HG03095 (cell line): ENCODE results near the gene NDUFAF2.

ENCODE experiments used
- ATAC-seq: cut with Tn5 transposase; IDR thresholded peaks from one replicate; pipeline ENCODE4 v1.9.1; 2021; ENCODE audit warnings: moderate library complexity; ENCODE audit not compliant: unreplicated experiment

Gene NDUFAF2

DNA sequence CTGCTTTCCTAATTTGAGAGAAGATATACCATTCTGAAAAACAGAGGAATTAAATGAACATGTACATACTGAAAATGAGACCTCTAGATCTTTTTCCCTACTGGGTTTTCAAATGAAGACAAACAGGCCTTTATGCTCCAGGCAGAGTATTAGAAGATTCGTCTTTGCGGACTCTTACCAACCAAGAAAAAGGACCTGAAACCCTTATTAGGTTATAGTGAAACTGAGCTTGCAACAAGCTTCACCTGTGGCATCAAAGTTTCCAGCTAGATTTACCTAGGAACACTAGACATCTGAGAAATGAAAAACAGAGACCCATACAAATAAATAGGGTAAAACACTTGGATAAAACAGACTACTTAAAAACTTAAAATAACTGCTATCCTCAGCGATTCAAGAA, 171.0 kb downstream of the NDUFAF2 start:
- ATAC-seq: no peak

DNA sequence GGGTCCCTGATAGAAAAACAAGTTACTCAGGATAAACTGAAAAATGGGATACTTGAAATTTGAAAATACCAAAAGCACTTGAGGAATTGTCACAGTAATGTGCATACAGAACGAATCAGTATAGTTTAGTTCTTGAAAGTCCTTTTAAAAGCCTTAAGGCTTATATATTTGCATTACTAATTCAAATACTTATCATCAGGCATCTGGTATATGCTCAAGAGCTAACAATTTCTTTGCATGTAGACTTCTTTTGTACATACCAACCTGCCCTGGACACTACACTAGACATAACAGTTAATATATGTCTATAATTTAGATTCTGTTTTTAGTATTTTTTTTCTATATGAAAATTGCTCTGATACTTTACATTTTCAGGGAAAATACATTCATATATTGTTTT, 174.1 kb downstream of the NDUFAF2 start:
- ATAC-seq: no peak

DNA sequence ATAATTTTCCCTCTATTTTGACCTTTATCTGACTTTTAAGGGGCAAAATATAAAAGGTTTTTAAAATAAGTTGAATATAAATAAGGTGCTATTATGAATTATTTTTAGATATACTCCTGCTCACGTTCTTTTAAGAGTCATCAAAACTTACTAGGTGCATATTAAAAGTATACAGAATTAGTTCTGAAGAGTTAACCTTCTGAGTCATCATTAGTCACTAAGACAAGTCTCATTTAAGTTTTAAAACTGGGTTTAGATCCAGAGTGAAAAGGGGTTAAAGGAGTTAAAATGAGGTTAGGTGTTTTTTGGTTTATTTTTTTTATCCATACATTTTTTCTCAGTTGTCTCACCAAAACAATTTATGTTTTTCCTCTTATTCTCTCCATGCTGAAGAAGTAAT, 175.5 kb downstream of the NDUFAF2 start:
- no peak for ATAC-seq

DNA sequence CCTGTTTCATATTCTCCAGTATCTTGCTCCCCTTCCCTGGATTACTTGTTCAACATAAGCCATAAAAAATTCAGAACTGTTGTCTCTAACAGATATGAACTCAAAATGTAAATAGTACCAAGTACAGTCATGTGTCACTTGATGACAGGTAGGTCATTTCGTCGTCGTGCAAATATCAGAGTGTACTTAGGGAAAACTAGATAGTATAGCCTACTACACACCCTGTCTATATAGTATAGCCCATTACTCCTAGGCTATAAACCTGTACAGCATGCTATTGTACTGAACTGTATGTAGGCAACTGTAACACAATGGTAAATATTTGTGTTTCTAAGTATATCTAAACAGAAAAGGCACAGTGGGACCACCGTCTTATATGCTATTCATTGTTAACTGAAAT, 178.1 kb downstream of the NDUFAF2 start:
- ATAC-seq: no peak

DNA sequence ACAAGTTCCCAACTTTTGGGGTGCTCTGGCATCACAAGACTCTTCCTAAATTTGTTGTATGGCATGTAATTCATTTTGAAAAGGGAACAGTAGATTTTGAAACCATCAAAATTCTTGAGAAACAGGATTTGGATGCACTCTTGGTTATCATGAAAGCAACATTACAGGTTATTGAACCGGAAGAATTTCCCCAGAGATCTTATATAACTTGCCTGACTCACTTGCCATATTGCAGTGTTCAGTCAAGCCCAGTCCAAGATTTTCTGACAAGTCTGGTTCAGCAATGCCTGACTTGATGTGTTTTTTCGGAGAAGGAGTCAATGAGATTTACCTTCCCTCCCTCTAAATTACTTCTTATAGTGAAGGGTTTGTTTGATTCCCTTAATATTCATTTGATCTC, 185.3 kb downstream of the NDUFAF2 start:
- ATAC-seq: no peak

DNA sequence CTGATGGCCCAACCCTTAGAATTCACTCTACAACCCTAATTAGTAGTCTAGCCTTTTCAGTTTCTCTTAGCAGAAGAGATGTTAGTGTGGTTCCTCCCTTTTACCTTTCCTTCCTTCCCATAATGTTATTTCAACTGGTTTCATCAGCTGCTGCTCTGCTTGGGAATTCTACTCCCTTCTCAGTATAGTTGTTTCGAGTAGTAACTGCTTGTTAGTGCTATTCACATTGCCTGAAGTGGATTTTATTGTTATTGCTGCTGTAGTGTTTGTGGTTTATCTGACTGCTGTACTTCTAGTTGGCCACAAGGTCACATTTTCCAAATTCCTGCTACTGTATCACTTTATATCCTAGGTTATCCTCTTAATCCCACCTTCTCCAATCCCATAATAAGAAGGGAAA, 187.6 kb downstream of the NDUFAF2 start:
- ATAC-seq: no peak

DNA sequence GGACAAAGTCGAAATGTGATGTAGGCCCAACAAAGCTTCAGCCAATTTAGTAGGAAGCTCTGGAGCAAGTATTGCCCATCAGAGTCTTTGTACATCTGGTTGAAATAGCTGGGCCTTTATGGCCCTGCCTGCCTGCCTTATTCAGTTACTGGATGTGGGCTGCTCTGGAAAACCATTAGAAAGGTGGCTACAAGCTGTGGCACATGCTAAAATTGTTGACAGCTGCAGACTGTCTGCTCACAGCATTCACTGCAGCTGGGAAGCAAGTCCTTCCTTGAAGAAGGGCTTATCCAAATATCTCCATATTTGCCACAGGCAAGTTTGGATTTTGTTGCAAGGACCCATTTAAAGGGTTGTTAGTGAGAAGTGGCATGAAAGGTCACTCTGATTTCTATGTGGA, 192.8 kb downstream of the NDUFAF2 start:
- ATAC-seq: no peak

DNA sequence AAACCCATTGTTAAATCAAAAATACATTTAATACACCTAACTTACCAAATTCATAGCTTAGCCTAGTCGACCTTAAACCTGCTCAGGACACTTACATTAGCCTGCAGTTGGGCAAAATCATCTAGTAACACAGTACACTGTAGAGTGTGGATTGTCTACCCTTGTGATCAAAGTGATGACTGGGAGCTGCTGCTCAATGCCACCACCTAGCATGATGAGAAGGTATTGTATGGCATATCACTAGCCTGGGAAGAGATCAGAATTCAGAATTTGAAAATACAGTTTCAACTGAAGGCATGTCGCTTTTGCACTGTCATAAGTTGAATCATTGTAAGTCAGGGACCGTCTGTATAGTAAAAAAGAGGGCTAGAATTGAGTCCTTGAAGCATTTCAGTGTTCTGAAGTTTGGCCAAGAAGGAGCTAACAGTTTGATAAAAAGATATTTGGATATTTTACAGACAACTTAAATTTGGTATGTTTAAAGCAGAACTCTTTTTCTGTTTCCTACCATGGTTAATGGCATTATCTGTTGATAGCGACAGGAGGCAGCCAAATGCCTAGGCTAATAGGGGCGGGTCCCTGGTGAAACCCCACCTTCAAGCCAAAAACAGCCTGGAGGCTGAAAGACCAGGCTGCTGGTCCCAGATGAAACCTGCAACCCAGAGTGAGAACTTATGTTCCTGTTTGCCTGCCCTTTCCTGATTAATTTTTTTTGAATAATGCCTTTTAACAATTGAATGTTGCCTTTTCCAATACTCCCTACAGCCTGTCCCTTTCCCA, 194.3 kb downstream of the NDUFAF2 start:
- no peak for ATAC-seq

DNA sequence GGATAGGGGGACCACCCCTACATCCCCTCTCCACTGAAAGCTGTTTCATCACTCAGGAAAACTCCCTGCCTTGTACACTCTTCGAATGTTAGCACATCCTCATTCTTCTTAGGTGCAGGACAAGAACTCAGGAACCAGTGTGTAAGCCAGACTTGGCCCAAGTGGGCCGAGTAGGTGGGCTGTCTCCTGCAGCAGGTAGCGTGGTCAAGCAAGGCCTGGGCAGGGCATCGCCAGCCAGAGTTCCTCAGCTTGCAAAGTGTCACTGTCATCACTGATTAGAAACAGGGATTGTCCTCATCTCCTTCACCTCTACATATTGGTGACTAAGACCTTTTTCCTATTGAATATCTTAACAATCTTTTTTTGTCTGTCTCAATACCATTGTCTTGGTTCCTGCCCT, 194.9 kb downstream of the NDUFAF2 start:
- no peak for ATAC-seq

DNA sequence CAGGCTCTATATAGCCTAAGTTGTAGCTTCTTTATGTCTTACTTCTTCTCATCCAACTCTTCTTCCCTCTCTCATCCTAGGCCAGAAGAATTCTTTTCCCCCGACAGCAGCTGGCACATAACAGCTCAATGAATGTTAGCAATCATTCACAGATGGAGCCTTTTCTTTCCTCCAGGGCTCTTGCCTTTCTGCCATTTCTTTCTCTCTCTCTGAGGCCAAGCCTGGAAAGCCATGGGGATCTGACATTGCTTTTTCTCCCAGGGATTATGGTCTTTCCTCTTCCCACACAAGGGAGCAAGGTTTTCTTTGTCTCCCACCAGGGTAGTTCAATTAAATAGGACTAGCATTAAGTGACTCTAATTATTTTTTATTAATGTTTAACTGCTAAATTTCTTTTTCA, 196.8 kb downstream of the NDUFAF2 start:
- ATAC-seq: no peak

DNA sequence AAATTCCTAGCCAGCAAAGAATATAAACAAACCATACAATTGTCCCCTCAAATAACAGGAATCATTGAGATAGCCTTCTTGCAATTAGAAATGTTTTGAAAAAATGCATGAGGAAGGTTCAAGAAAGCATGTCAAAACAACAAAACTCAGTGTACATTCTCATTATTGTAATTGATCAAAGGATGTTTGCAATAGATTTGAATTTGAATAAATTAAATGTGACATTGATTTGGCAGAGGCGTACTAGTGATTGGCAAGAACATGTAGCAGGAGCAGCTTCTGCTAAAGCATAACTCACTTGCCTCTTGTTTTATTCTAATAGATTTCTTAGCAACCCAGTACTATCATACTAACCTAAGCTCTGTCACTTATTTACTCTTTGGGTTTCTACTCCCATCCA, 197.4 kb downstream of the NDUFAF2 start:
- ATAC-seq: no peak

DNA sequence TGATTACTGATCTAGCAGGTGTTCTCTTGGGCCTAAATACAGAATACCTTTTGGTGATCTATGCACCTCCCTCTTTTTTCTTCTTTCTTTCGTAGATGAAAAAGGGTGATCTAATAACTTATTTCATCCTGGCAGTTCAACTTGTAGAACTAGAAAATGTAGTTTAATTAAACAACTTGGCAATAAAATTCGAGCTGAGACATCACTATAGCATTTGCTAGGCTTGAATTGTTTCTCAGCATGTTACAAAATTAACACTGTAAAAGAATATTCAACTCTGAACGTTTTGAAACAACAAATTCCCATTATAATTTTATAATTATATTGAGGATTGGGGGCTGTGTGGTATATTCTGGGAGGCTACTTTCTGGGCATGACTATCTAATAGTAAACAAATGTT, 197.8 kb downstream of the NDUFAF2 start:
- no peak for ATAC-seq

DNA sequence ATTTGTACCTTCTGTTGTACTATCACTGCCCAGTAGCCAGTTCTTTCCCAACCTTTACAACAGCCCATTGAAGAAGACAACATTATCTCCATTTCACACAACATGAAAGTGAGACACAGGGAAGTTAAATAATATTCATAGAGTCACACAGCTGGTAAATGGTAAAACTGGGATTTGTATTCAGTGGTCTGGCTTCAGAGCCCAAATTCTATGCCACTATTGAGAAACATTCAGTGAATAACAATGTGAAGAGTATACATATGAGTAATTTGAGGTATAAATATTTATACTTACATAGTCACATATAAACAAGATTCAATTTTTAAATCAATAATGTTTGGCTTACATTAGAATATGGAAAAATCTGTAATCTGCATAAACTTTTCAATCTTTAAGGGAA, 203.5 kb downstream of the NDUFAF2 start:
- no peak for ATAC-seq

DNA sequence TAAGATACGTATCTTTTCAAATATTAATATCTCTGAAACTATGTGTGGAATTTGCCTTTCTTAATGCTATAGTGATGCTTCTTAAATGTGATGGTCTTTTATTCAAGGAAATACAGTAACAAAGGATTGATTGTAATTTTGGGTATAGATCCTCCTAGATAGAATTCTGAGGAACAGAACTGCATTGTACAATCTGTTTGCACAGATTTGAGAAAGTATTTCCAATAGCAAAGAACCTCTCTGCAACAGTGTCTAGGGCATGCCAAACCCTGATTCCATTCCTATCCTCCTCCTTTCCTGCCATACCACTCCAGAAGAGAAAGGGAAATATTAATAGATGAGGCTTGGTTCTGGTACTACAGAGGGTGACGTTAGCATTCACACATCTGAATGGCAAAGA, 206.9 kb downstream of the NDUFAF2 start:
- ATAC-seq: no peak

DNA sequence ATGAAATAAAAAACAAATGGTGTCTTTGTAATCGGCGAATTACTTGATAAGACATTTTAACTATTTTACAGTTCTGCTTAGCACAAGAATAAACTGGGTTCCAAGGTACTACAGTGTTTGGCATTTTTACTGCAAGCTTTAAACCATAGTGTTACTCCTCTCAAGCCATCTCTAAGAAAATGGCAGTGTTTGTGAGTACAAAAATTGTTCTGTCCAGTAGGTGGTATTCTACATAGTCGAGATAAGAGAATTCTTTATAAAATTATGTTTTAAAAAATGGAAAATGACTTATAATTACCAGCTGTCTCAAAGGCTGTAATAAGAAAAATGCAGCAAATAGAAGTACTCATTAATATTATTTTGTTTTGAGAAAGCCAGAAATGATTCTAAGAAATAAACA, 214.1 kb downstream of the NDUFAF2 start:
- no peak for ATAC-seq

DNA sequence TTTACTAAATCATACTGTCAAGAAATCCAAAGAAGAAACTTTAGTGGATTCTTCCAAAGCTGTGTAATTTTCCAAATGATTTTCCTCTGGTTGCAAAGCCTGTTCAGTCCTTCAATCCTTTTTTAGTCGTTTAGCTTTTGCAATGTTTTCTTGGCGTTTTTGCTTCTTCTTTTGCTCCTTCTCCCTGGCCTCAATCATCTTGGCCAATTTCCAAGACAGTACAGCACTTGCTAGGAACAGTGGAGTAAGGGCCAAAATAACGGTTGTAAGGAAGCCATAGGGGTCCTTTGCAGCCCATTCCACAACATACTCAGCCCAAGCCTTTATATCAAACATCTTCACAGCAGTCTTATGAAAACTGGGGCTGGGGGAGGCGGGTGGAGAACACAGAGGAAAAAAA, 214.8 kb downstream of the NDUFAF2 start:
- no peak for ATAC-seq

DNA sequence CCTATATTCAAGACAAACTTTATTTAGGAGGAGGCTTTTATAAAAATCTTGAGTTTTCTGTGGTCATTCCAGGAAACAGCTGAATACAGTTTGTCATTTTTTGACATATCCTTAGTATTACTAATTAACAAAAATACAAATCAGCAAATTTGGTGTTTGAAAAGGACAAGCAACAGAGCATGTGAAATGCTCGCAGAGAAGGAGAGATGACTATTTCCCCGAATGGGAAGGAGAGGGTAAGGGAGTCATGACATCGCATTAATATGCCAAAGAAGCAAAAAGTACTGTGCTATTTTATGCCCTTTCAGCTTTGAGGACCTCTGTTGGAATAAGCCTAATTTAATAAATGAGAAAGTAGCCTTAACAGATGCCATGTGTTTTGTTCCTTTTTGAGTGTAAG, 215.5 kb downstream of the NDUFAF2 start:
- no peak for ATAC-seq

DNA sequence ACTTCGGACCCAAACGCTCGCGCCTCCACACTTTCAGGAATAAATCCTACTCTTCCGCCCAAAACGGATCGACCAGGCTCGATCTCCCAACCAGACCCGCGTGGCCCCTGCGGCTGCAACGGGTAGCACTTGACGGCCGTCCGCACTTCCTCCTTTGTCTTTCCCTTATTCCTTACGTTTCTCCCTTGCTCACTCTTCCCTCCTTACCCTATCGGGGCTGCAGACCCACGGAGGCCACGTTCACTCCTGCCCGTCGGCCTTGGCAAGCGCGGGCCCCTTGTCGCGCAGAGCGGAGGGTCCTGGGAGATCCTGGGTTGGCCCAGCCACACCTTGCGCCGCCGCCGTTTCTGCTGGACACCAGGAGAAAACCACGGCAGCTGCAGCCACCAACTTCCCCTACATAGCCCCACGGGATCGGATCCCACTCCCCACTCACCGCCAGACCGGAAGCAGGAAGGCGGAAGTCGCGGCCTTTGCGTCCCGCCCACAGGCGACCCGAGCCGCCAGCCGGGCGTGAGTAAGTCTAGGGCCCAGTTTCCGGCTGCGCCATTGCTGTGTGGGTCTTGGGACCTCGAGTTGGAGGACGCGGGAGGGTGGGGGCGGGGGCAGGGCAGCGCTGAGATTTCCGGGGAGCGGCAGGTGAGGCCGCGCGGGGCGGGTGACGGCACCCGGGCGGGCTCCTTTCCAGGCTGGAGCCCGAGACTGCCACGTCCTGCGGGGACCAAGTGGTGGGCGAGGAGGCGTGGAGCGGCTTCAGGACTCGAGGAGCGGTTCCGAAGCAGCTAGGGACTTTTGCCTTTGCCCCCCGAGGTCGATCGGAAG, 217.2 kb downstream of the NDUFAF2 start, which contains the start of gene SMIM15:
SMIM15 (minus strand) TSS at position 459 of the 822 bp plus-strand sequence. CDS start 2,297 bp downstream, outside the sequence.
- ATAC-seq: peak; percentile 98

DNA sequence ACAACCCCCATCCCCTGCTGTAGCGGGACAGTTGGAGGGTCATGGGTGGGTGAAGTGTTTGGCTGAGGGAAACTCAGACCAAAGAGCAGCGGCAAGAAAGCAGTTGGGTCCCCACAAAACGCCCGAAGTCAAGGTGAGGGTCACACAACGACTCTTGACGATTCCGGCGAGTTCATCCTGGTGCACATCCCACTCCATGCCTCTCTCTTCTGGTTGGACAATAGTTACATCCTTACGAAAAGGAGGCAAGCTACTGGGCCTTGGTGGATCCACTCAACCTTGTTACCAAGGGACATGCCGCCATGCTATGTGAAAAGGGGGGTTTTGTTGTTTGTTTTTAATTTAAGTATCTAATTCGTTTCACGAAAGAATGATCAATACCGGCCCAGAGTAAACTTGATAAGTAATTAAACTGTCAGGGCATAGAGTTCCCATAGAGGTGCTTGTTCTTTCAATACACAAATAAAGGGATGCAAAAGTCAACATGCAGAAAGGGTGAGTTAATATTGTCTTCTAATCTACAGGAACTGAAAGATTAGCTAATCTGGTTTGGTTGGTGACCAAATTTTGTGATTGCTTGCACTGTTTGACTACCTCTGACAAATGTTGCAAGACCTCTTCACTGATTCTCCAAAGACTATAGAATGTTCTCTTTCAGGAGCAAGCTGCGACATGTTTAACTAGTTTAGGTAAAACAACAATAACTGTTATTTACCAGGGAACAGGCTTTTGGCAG, 218.0 kb downstream of the NDUFAF2 start:
- ATAC-seq: no peak

DNA sequence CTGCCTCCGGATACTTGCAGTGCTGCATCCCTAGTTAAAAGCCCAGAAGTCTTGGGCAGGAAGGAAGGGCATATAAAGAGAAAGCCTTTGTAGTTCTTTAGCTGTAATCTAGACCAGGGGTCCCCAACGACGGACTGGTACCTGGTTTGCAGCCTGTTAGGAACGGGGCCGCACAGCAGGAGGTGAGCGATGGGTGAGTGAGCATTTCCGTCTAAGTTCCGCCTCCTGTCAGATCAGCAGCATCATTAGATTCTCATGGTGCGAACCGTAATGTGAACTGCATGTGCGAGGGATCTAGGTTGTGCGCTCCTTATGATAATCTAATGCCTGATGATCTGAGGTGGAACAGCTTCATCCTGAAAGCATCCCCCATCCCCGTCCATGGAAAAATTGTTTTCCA, 218.9 kb downstream of the NDUFAF2 start:
- ATAC-seq: no peak

DNA sequence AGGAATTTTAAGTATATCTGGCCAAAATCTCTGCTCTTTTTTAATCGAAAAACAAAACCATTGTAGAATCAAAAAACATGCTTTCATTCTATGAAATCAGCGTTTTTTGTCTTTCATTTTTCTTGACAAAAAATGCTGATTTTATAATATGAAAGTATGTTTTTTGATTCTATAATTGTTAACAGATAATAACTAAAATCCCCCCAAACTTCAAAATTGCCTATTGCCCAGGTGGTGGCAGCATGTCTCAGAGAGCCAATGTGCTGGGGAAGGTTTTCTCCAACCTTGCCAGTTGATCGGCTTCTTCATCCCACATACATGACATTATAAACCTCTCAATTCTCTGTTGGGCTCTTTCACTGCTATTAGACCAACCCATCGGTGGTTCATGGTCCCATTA, 222.4 kb downstream of the NDUFAF2 start:
- ATAC-seq: no peak

DNA sequence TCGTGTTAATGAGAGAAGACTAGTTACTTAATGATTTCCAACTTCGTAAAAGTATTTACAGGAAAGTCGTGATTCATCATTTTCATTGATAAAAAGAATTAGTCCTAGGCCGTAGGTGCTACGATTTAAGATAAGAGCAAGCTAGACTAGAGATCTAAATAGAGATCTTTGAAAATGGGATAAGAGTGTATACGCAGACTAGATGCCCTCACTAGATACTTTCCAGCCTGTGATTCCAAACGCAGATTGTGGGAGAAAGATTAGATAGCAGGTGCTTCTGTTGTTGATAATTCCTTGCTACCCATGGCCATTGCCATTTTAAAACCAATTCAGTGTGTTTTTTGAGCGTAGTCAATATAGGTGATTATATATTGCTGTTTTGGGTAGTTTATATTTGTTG, 223.9 kb downstream of the NDUFAF2 start:
- ATAC-seq: no peak
